M059J (cell line): ENCODE results near the gene CCDC201. TPM values are rescaled to one million over a fixed set of nuclear protein-coding genes. Genes with fewer than 3 reads are reported as not detected.
"Not testable (repeated sequence)": the region's sequence is repeated elsewhere in the genome, so short reads cannot be mapped to it uniquely, and the experiment has no call there.

ENCODE experiments used
- DNase-seq: peaks from one replicate; pipeline ENCODE4 v3.0.0-alpha.2; 2012; ENCODE audit warnings: low read depth
- total RNA-seq: library from RNA; depleted of rRNA; stranded (reverse); fragments of >200 nt; shearing (Covaris generic); gene quantifications from 2 replicates; pipeline ENCODE4 v1.2.3, GENCODE V29; 2014; rRNA removed

The CCDC201 gene
- total RNA-seq, 1 experiment from 2014 or later = not detected

DNA sequence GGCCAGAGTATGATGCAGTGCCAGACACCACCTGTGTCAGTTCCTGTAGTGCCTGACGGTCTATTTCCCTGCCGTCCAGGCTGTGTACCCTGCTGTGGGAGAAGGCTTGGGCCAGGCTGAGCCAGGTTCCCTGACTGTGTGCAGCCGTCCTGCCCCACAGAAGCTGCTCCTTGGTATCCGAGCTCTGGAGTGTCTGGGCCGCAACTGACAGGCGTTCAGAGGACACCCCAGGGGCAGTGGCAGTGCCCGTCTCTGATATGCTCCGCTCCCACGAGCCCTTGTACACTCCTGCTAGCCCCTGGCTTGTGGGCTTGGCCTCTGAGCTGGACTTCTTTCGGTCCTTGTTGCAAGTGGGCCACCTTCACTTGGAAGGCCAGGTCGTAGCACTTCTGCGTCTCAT lies 55.0 kb downstream of the CCDC201 start:
- not testable (repeated sequence) for DNase-seq

DNA sequence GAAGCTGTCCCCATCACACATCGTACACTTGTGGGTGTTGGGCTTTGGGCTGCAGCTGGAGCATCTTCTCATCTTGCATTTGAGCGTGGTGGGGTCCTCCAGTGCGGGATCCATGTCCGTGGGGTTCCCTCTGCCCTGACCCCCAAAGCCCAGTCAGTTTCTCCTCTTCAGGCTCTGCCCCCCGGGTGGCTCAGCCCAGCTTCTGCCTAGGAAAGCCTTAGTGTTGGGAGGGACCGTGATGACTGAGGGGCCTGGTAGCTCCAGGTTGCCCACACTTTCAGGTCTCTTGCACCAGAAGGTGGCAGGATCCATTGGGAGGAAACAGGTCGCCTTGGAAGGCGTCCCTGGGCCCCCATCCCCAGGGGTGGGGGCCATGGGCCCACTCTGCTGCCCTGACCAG lies 55.9 kb downstream of the CCDC201 start:
- not testable (repeated sequence) for DNase-seq

DNA sequence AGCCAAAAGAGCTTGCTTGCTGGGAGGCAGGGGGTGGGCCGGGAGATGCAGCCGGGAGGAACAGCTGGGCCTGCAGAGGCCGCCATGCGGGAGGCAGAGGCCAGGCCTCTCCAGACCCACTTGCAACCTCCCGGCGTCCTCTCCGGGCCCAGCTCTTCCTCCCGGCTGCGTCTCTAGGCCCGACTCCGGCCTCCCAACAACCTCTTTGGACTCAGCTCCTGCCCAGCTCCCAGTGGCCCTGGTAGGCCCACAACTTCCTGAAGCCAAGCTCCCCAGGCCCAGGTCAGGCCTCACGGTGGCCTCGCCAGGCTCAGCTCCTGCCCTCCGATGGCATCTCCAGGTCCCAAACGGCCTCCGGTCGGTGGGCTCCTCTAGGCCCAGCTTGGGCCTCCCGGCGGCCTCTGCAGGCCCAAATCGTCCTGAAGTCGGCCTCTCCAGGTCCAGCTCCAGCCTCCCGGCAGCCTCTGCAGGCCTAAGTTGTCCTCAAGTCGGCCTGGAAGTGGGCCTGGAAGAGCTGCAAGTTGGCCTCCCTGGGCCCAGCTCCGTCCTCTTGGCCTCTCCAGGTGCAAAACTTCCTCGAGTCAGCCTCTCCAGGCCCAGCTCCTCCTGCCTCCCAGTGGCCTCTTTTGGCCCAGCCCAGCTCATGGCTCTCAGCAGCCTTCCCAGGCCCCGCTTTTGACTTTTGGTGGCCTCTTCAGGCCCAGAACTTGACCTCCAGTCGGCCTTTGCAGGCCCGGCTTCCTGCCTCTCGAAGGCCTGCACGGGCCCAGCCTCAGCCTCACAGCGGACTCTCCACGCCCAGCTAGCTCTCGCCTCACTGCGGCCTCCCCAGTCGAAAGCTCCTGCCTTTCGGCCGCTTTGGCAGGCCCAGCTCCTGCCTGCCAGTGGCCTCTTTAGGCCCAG lies 58.4 kb downstream of the CCDC201 start:
- DNase-seq = not testable (repeated sequence)

DNA sequence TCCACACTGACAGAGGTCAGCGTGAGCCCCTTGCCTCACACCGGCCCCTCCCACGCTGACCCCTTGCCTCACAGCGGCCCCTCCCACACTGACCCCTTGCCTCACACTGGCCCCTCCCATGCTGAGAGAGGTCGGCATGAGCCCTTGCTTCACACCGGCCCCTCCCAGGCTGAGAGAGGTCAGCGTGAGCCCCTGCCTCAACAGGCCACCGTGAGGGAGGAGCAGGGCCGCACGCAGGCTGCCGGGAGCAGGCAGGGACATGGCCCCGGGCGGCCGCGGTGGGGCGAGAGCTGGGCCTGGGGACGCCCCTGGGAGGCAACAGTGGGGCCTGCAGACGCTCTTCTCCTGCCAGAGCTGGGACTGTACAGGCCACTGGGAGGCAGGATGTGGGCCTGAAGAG lies 59.1 kb downstream of the CCDC201 start:
- not testable (repeated sequence) for DNase-seq

DNA sequence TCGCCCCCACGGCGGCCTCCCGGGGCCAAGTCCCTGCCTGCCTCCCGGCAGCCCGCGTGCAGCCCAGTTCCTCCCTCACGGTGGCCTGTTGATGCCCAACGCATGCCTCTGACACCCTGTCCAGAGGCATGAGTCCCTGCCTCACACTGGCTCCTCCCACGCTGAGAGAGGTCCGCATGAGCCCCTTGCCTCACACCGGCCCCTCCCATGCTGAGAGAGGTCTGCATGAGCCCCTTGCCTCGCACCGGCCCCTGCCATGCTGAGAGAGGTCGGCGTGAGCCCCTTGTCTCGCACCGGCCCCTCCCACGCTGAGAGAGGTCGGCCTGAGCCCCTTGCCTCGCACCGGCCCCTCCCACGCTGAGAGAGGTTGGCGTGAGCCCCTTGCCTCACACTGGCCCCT lies 59.9 kb downstream of the CCDC201 start:
- DNase-seq = no peak

DNA sequence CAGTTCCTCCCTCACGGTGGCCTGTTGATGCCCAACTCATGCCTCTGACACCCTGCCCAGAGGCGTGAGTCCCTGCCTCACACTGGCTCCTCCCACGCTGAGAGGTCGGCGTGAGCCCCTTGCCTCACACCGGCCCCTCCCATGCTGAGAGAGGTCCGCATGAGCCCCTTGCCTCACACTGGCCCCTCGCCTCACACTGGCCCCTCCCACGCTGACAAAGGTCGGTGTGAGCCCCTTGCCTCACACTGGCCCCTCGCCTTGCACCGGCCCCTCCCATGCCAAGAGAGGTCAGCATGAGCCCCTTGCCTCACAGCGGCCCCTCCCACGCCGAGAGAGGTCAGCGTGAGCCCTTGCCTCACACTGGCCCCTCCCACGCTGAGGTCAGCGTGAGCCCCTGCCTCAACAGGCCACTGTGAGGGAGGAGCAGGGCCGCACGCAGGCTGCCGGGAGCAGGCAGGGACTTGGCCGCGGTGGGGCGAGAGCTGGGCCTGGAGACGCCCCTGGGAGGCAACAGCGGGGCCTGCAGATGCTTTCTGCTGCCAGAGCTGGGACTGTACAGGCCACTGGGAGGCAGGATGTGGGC lies 61.1 kb downstream of the CCDC201 start:
- not testable (repeated sequence) for DNase-seq

DNA sequence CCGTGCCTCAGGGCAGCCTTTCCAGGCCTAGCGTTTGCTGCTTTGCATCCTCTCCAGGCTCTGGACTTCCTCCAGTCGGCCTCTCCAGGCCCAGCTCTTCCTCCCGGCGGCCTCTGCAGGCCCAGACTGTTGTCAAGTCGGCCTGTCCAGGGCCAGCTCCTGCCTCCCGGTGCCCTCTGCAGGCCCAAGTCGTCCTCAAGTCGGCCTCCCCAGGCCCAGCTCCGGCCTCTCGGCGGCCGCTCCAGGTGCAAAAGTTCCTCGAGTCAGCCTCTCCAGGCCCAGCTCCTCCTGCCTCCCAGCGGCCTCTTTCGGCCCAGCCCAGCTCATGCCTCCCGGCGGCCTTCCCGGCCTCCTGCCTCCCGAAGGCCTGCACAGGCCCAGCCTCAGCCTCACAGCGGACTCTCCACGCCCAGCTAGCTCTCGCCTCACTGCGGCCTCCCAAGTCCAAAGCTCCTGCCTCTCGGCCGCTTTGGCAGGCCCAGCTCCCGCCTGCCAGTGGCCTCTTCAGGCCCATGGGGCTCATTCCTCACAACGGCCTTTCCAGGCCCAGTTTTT lies 62.4 kb downstream of the CCDC201 start:
- not testable (repeated sequence) for DNase-seq

Other genes with a start within 250 kb of the CCDC201 start
- gene IGFBP1, start 15.4 kb upstream of the CCDC201 start, total RNA-seq = 0.07 TPM in 1 of 2 replicates, not detected in the other
- 20.1 and 23.3 TPM in 2 replicates for gene IGFBP3, start 48.2 kb upstream of the CCDC201 start, total RNA-seq